HuH-7.5 (cell line): Measurements from ENCODE around the gene ACTN1.

Source experiments
- DNase-seq: peaks from one replicate; pipeline ENCODE4 v3.0.0; 2011; ENCODE audit warnings: low spot score

ACTN1 gene

GRCh38 chr14:68936476-68936875 lies 42.6 kb downstream of the ACTN1 start:
- no peak for DNase-seq

DNA sequence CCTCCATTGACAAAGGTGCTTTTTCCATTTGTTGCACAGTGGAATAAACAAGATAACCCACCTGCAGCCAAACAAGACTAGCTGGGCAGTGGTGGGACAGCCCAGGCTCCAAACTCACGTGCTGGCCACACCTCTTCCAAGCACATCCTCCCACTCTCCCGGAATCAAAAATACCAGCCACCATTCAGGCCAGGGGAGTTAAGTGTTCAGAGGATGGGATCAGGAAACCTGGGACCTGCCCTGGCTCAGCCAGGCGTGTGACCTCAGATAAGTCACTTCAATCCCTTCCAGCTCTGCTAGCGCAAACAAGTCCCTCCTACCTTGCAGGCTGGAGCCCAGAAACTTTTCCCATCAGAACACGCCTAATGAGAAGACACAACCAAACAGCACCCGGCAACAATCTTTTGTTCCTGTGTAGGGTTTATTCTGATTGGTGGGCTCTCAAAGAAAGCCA lies 43.3 kb downstream of the ACTN1 start:
- DNase-seq, result no peak

DNA sequence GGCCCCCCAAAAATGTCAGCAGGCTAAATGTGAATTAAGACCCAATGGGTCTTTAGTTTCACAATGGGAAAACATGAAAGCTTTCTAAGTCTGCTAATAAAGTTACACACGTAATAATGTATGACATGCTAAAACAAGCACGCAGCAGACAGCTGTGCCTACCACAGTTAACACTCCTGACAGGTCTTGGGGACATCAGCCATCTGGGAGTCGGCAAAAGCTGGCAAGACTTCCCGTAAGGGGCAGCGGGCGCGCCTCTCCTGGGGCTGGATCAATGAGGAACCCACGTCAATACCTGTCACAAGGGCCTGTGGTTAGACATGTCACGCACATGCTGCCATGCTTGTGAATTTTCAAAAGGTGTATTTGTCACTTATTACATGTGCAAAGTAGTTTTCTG lies 45.0 kb downstream of the ACTN1 start:
- no peak for DNase-seq

DNA sequence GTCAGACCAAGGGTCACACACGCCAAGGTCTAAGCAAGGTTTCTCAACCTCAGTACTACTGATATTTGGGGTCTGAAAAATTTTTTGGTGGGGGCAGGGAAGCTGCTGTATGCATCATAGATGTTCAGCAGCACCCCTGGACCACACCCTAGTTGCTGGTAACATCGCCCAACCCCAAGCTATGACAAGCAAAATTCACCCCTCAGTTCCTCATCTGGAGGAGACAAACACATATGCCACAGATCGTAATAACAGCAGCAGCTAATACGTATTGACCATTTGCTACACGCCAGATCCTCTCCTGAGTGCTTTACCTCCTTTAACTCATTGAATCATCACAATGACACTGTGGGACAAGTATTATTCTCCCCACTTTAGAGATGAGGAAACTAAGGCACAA lies 46.4 kb downstream of the ACTN1 start:
- no peak for DNase-seq

GRCh38 chr14:68932231-68932630 lies 46.9 kb downstream of the ACTN1 start:
- no peak for DNase-seq

GRCh38 chr14:68931474-68932051 lies 47.5 kb downstream of the ACTN1 start:
- no peak for DNase-seq

GRCh38 chr14:68931063-68931462 lies 48.0 kb downstream of the ACTN1 start:
- DNase-seq, result no peak

GRCh38 chr14:68929623-68930307 lies 49.3 kb downstream of the ACTN1 start:
- no peak for DNase-seq

GRCh38 chr14:68928770-68929550 lies 50.1 kb downstream of the ACTN1 start:
- DNase-seq, result no peak

DNA sequence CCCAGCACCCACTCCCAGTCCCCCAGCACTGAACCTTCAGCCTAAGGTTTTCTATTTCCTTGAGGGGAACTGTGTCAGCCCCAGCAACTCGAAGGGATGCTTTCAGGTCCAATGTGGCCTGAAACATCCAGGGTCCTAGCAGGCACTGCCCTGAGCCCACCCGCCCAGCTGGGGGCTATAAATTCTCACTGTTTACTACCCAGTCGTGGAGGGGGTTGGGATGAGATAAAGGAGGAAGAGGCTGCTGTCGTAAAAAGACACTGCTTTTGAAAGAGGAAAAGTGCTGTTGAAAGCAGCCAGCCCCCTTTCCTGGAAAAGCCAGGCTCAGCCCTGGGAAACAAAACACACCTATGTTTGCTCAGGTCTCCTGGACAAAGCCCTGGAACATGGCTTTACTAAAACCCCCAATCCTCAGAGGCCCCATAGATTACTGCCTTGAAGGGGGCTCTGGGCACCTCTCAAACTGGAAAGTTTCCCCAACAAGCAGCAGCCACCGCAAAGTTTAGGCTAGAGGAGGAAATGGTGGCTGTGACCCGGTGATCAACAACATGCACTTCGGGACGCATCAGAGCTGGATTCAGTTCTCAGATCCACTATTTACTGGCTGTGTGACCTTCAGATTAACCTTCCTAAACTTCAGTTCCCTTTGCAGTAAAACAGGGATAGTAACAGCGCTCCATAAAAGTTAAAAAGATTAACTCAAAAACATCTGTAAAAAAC lies 51.0 kb downstream of the ACTN1 start:
- no peak for DNase-seq

DNA sequence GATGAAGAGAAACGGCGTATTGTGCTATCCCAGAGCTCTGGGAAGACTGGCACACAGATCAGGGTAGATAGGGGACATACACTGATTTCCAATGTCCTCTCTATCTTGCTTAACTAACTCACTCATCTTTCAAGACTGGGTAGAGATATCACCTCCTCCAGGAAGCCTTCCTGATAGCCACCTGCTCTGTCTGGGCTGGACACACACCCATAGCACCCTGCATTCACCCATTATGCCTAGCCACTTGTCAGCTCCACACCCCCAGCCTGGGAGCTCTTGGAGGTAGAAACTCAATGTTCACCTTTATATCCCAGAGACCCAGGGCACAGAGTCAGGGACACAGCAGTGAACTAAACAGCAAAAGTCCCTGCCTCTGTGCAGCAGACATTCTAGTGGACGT lies 52.0 kb downstream of the ACTN1 start:
- DNase-seq, result no peak

- no peak for DNase-seq
Observed at GRCh38 chr14:68926236-68926635, 52.9 kb downstream of the ACTN1 start.

GRCh38 chr14:68925373-68925772 lies 53.7 kb downstream of the ACTN1 start:
- no peak for DNase-seq

- DNase-seq, result no peak
Observed at GRCh38 chr14:68924186-68925158, 54.6 kb downstream of the ACTN1 start.

GRCh38 chr14:68922886-68923285 lies 56.2 kb downstream of the ACTN1 start:
- DNase-seq, result no peak

DNA sequence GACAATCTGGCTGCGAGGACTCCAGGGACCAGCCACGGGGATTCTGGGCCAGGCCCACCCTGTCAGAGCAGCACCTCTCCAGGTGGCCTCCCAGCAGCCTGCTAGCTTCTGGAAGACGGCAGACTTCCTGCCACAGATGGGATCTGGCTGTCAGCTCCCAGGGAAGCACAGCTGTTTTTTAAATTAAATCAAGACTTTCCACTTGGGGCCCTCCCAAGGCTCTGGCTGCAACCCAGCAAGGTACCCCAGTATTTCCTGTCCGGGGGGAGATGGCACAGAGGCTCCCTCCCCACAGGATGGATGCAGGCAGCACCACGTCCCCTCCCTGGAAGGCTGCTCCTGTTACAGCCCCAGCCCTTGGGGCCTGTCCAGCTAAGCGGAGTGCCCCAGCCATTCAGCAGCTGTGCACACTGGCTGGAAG lies 56.9 kb downstream of the ACTN1 start:
- no peak for DNase-seq

DNA sequence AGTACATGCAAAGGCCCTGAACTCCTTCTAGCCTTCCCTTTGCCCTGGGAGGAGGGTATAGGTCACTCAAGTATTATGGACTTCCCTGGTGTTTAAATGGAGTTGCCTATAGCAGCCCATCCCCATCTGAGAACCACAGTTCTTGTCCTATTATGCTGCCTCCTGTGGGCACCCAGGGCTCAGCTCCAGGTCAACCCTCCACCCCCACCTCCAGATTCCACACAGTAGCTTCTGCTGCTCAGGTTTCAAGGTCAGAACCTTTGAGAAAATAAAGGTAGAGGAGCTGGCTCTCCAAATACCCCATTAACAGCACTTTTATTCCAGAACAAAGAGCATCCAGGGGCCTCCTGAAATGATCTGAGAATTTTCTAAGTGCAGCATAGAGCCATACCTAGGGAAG lies 57.4 kb downstream of the ACTN1 start:
- DNase-seq, result no peak

GRCh38 chr14:68921049-68921448 lies 58.1 kb downstream of the ACTN1 start:
- no peak for DNase-seq

DNA sequence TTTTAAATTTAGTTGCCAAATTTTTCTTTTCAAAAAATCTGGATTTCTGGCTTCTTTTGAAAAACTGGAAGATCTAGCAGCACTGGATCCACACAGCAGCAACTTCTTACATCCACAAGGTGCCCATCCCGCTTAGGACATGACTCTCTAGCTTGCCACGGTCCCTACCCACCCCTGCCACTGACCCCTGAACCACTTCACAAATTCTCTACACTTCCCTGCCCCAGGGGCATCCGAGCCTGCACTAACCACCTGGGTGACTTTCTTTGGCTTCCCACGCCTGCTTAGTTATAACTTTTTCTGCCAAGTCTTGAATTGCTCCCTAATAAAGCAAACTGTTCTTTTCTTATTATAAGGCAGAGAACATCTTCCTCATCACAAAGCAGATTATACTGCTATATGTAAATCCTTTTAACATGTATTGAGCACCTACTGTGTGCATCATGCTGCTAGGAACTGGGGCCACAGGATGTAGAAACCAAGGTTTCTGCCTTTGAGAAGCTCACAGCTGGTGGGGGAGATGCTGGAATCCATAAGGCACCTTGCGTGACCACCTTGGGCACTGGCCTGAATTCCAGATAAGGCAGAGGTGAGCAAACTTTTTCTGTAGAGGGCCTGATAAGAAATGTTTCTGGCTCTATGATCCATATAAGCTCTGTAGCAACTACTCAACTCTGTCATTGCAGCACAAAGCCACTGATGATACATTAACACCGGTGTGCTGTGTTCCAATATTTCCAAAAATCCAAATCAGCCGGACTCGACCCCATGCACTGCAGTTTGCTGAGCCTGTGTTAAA lies 59.8 kb downstream of the ACTN1 start:
- DNase-seq, result no peak

GRCh38 chr14:68918612-68919011 lies 60.5 kb downstream of the ACTN1 start:
- no peak for DNase-seq
